K562 (cell line): ENCODE measurements around the gene C16orf74. TPM values are rescaled to one million over a fixed set of nuclear protein-coding genes. Genes with fewer than 3 reads are reported as not detected.

Source experiments
- ATAC-seq: fragments of 200-7000 bp; cut with Tn5 transposase; 3 replicates; pipeline ENCODE4 v1.9.1; 2020; ENCODE audit warnings: moderate library complexity
- BruUV-seq: library from RNA; stranded (reverse); fragments of 400-500 nt; replicated peaks from 2 replicates; lab custom pipeline; 2021; lab: Mats Ljungman, UMichigan
- CTCF ChIA-PET: fragments of 300-600 bp; formaldehyde crosslinking; extraction: SDS; loops from one replicate; lab custom pipeline; 2021; ENCODE audit warnings: low intra/inter-chr PET ratio; lab: Yijun Ruan, JAX
- POLR2A ChIA-PET: fragments of 300-600, 350-650 bp; sonication (Branson Sonifier 250); formaldehyde crosslinking; extraction: SDS; loops from one replicate; lab custom pipeline; 2021; ENCODE audit warnings: antibody characterized with exemption, inconsistent platforms; lab: Yijun Ruan, JAX
- DNase-seq, 4 experiments: peaks; one replicate each; pipeline versions ENCODE4 v3.0.0 to v3.0.0-alpha.2; 2011 to 2018; ENCODE audit warnings: low spot score in 3 of 4, mixed read lengths in 3 of 4; ENCODE audit errors: extremely low read depth in 1 of 4
- FAIRE-seq: peaks from 2 replicates; lab custom pipeline; 2011; peaks lifted over from hg19 to GRCh38; lab: Jason Lieb, UNC
- H2AFZ ChIP-seq: 2 replicates; pipeline ENCODE4 v1.6.0; 2011; ENCODE audit warnings: low read depth, low read length, control low read depth, inconsistent platforms
- H3K27ac ChIP-seq: fragments of 200-600 bp; 3 replicates; pipeline ENCODE4 v1.8.0; 2011; ENCODE audit warnings: low read depth, mild to moderate bottlenecking, control low read depth, inconsistent platforms, low read length, moderate library complexity, mixed read lengths; ENCODE audit errors: extremely low read depth
- H3K27me3 ChIP-seq, 2 experiments: fragments of 300-600 bp in 1 of 2; 2 replicates in 1 of 2; 3 replicates in 1 of 2; pipeline versions ENCODE4 v1.6.0 to v1.8.0; 2011; ENCODE audit warnings: inconsistent platforms in 2 of 2, low read length in 2 of 2, mild to moderate bottlenecking in 1 of 2, mixed read lengths in 1 of 2, moderate library complexity in 1 of 2; ENCODE audit not compliant: control insufficient read depth in 2 of 2, insufficient read depth in 2 of 2
- H3K36me3 ChIP-seq: fragments of 300-600 bp; 3 replicates; pipeline ENCODE4 v1.8.0; 2011; ENCODE audit warnings: mild to moderate bottlenecking, low read length, inconsistent platforms; ENCODE audit not compliant: control insufficient read depth, insufficient read depth
- H3K4me1 ChIP-seq, 2 experiments: fragments of 200-600 bp in 1 of 2; replicated peaks in 1 of 2; 2 replicates in 1 of 2; 3 replicates in 1 of 2; pipeline versions ENCODE4 v1.5.1 to v1.8.0; 2011; ENCODE audit warnings: inconsistent platforms in 2 of 2, low read length in 2 of 2, mild to moderate bottlenecking in 1 of 2, mixed read lengths in 1 of 2, moderate library complexity in 1 of 2; ENCODE audit not compliant: control insufficient read depth in 2 of 2, insufficient read depth in 2 of 2
- H3K4me2 ChIP-seq: 2 replicates; pipeline ENCODE4 v1.6.1; 2011; ENCODE audit warnings: low read length, control low read depth, inconsistent platforms, mixed read lengths; ENCODE audit not compliant: insufficient read depth
- H3K4me3 ChIP-seq: fragments of 200-600 bp; sonication (generic), shearing (Covaris generic); 2 replicates; pipeline ENCODE4 v1.5.1; 2016; ENCODE audit warnings: control low read depth, inconsistent platforms
- H3K79me2 ChIP-seq: fragments of 200-600 bp; 3 replicates; pipeline ENCODE4 v1.8.0; 2011; ENCODE audit warnings: low read length, inconsistent platforms; ENCODE audit not compliant: control insufficient read depth, insufficient read depth
- H3K9ac ChIP-seq, 2 experiments: 2 replicates each; pipeline versions ENCODE4 v1.6.0 to v1.6.1; 2011; ENCODE audit warnings: low read depth in 2 of 2, low read length in 2 of 2, control low read depth in 1 of 2, inconsistent platforms in 1 of 2, mild to moderate bottlenecking in 1 of 2, mixed read lengths in 1 of 2; ENCODE audit not compliant: insufficient read depth in 1 of 2
- H3K9me1 ChIP-seq: one replicate; pipeline ENCODE4 v1.6.0; 2011; ENCODE audit warnings: inconsistent platforms, mild to moderate bottlenecking, low read length, moderate library complexity; ENCODE audit not compliant: control insufficient read depth, insufficient read depth
- H3K9me3 ChIP-seq: replicated peaks from 2 replicates; pipeline ENCODE4 v1.5.1; 2011; ENCODE audit warnings: low read depth, low read length, inconsistent platforms; ENCODE audit not compliant: control insufficient read depth, insufficient read depth
- H4K20me1 ChIP-seq: replicated peaks from 2 replicates; pipeline ENCODE4 v1.6.1; 2011; ENCODE audit warnings: low read length, inconsistent platforms, mixed read lengths; ENCODE audit not compliant: control insufficient read depth, insufficient read depth
- CREB1 ChIP-seq, 2 experiments: sonication (generic) in 1 of 2; formaldehyde crosslinking in 1 of 2; IDR thresholded peaks; 2 replicates each; pipeline versions ENCODE4 v1.6.1 to v1.8.0; 2012 to 2022; ENCODE audit warnings: inconsistent platforms in 1 of 2, mild to moderate bottlenecking in 1 of 2, missing genetic modification reagents in 1 of 2, moderate library complexity in 1 of 2
- NR2C2 ChIP-seq, 2 experiments: fragments of 200-800 bp in 1 of 2; sonication (Bioruptor generic) in 1 of 2; sonication (generic) in 1 of 2; formaldehyde crosslinking in 1 of 2; IDR thresholded peaks; 2 replicates each; pipeline versions ENCODE4 v1.6.1 to v1.8.0; 2016 to 2022; ENCODE audit warnings: mild to moderate bottlenecking in 1 of 2, missing compliant biosample characterization in 1 of 2, missing genetic modification characterization in 1 of 2, missing genetic modification reagents in 1 of 2
- PML ChIP-seq: IDR thresholded peaks from 2 replicates; pipeline ENCODE4 v1.6.1; 2012; ENCODE audit warnings: low read length, inconsistent platforms
- SMC3 ChIP-seq: conservative IDR thresholded peaks from 2 replicates; pipeline ENCODE4 v1.6.1; 2011; ENCODE audit warnings: low read depth, low read length, improper control_type of control experiment; ENCODE audit not compliant: insufficient read depth
- SREBF1 ChIP-seq: fragments of 150-350 bp; IDR thresholded peaks from 2 replicates; pipeline ENCODE4 v1.6.1; 2014; ENCODE audit warnings: antibody characterized with exemption, low read depth, low read length, borderline replicate concordance
- STAG1 ChIP-seq: sonication (generic); formaldehyde crosslinking; IDR thresholded peaks from 2 replicates; pipeline ENCODE4 v1.5.0; 2020; ENCODE audit warnings: missing genetic modification reagents, borderline replicate concordance
- ZNF263 ChIP-seq: sonication (generic); formaldehyde crosslinking; IDR thresholded peaks from 2 replicates; pipeline ENCODE4 v1.8.0; 2022; ENCODE audit warnings: mild to moderate bottlenecking, missing genetic modification reagents, borderline replicate concordance
- WGBS: fragments of 100-300 bp; shearing (Covaris generic); methylation state at CpG from one replicate; pipeline ENCODE4 v1.1.6; 2016; ENCODE audit warnings: low coverage, mixed read lengths; ENCODE audit not compliant: insufficient coverage; ENCODE audit errors: missing lambda C conversion rate; 5-methylcytosine and 5-hydroxymethylcytosine counted together
- in situ Hi-C: fragments of 300-500 bp; cut with MboI; formaldehyde crosslinking; loops from 4 replicates; pipeline ENCODE4 v1.15.0; 2018; ENCODE audit warnings: inconsistent platforms, mixed read lengths
- intact Hi-C: fragments of 100-400 bp; cut with micrococcal nuclease; formaldehyde crosslinking; loops from 2 replicates; pipeline ENCODE4 v1.14.2; 2022
- polyA plus RNA-seq, 8 experiments: library from polyadenylated mRNA; depleted of rRNA in 4 of 8; stranded (reverse) in 5 of 8; unstranded in 3 of 8; fragments of >200 nt; fragmentation: Nextera tagmentation in 2 of 8; fragmentation: Illumina TruSeq in 1 of 8; extraction: Ambion mirVana in 2 of 8; extraction: Trizol in 1 of 8; gene quantifications; 2 replicates each; pipeline versions ENCODE4 v1.2.1 to v1.2.3, GENCODE V29; 2011 to 2014; ENCODE audit warnings: inconsistent platforms in 1 of 8, missing spikeins in 1 of 8
- total RNA-seq, 7 experiments: library from RNA; depleted of rRNA in 6 of 7; stranded (reverse); fragments of >200 nt in 6 of 7; fragmentation: Illumina TruSeq in 2 of 7; extraction: Trizol in 2 of 7; gene quantifications; 2 replicates each; pipeline versions ENCODE4 v1.2.1 to v1.2.3, GENCODE V29; 2011 to 2021; ENCODE audit warnings: low replicate concordance in 1 of 7
- TF ChIP-seq, protein P1 (sequence below): fragments of 250-450 bp; sonication (Bioruptor Pico); IDR thresholded peaks from 2 replicates; pipeline ENCODE4 v1.8.0; 2022; ENCODE audit warnings: moderate library complexity, mild to moderate bottlenecking, inconsistent platforms
- TF ChIP-seq, protein P2 (sequence below): IDR thresholded peaks from 2 replicates; pipeline ENCODE4 v1.6.1; 2016; ENCODE audit warnings: missing genetic modification characterization, missing compliant biosample characterization
- TF ChIP-seq, protein P3 (sequence below): fragments of 450-650 bp; IDR thresholded peaks from 2 replicates; pipeline ENCODE4 v1.7.1; 2018; ENCODE audit warnings: mild to moderate bottlenecking, low read depth; ENCODE audit not compliant: partially characterized antibody
- TF ChIP-seq, protein P4 (sequence below): fragments of 250-450 bp; sonication (Bioruptor Pico); IDR thresholded peaks from 2 replicates; pipeline ENCODE4 v1.8.0; 2022; ENCODE audit warnings: moderate library complexity, mild to moderate bottlenecking, inconsistent platforms

C16orf74 gene
- total and polyA plus RNA-seq, 9 of the 15 experiments (the other 6 are each of a cell fraction or from before 2014, with no cell fraction given) = not detected

DNA sequence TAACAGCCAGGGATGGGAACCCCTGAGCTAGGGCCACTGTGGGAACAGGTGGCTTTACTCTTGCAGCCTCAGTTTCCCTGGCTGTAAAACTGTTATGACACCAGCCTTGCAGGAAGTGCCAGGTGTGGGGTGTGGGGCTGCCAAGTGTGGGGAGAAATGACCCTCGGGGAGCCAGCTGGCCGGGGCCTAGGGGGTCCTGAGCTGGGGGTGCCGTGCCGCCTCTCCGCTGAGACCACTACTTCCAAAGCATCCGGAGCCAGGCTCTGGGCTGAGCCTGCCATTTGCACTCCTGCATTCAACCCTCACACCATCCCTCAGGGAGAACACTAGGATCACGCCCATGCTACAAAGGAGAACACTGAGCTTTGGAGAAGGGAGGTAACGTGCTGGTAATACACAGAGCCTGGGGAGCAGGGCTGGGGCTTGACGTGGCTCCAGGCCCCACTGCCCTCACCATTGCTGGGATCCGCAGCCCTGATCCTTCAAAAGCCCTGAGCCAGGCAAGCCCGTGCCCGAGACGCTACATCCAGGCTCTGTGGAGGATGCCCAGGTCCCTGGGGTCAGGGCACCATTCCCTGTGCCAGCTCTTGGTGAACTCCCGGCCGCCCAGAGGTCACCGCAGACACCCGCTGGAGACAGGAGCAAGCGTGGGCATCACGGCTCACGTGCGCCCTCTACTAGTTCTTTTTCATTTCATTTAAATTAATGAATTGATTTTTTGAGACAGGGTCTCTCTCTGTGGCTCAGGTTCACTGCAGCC, 33.3 kb downstream of the C16orf74 start (continued):
- TF ChIP-seq, protein P1, sequence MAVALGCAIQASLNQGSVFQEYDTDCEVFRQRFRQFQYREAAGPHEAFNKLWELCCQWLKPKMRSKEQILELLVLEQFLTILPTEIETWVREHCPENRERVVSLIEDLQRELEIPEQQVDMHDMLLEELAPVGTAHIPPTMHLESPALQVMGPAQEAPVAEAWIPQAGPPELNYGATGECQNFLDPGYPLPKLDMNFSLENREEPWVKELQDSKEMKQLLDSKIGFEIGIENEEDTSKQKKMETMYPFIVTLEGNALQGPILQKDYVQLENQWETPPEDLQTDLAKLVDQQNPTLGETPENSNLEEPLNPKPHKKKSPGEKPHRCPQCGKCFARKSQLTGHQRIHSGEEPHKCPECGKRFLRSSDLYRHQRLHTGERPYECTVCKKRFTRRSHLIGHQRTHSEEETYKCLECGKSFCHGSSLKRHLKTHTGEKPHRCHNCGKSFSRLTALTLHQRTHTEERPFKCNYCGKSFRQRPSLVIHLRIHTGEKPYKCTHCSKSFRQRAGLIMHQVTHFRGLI (CRISPR knock-in tag) = no peak
- TF ChIP-seq CREB1 (IDR thresholded peaks at IDR 0.05) (no peak), CREB1 (CRISPR knock-in tag; IDR thresholded peaks at IDR 0.05) (peak; percentile 34; the same call in 1 of the 2 replicates), NR2C2 (CRISPR knock-in tag; IDR thresholded peaks at IDR 0.05) (no peak), NR2C2 (tag; IDR thresholded peaks at IDR 0.05) (peak; percentile 40; the same call in 1 of the 2 replicates), SMC3 (peak; percentile 67), STAG1 (CRISPR knock-in tag) (peak; percentile 67; the same call in 1 of the 2 replicates)
- TF ChIP-seq, all 486 proteins: peak for 16

DNA sequence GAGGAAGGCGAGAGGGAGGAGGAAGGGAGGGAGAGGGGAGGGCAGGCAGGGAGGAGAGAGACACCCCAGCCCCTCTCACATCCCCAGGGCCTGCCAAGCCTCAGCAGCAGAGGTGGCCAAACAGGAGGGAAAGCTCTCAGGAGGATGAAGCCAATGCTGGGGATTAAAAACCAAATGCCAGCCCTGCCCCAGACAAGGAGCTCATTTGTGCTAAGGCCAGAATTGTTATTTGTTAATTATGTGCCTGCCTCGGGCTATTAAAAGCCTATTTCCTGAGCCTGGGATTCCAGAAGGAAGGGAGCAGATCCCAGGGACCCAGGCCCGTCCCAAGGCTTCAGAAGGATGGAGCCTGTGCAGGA, 34.2 kb downstream of the C16orf74 start:
- Histone ChIP-seq H3K9me1 (no peaks in the 10 kb centered on the region), H3K36me3 (no peaks in the 10 kb centered on the region), H3K27ac (no peak overlapping the region), H3K9ac (peak overlapping the region in 1 of 2 experiments; percentile 2; a peak in 1 of 4 replicates), H3K4me2 (no peak overlapping the region), H3K9me3 (peaks cover 5% of the 10 kb centered on the region), H3K27me3 (peaks cover 14 to 54% of the 10 kb centered on the region in 2 experiments; a peak in 4 of 5 replicates), H2AFZ (no peak overlapping the region; the same call in 1 of the 2 replicates), H3K4me1 (peaks cover 3 to 33% of the 10 kb centered on the region in 2 experiments; a peak in 4 of 5 replicates), H3K4me3 (no peak overlapping the region), H3K79me2 (no peaks in the 10 kb centered on the region), H4K20me1 (peaks cover 14% of the 10 kb centered on the region; the same call in 1 of the 2 replicates)
- 27% methylated on average over 3 of the region's 3 CpGs for WGBS
- BruUV-seq = no TSS peak
- FAIRE-seq (no peak), DNase-seq (no peak), ATAC-seq (no peak)
- ChIA-PET CTCF (interaction anchor here (2.2 to 4.5 kb wide), 2 partner anchors 41 to 57 kb away, joined by 10 to 35 read pairs; no protein-coding TSS in a partner anchor), POLR2A (interaction anchor here (0.7 to 1.1 kb wide), 2 partner anchors 17 to 77 kb away, joined by 3 to 4 read pairs; no protein-coding TSS in a partner anchor)
- intact Hi-C loops (loop anchor here (5.0 to 10.0 kb wide), 2 partner anchors 142 to 294 kb away; no protein-coding TSS in a partner anchor), in situ Hi-C loops (loop anchor here (10.0 kb wide), 1 partner anchor 292 kb away; no protein-coding TSS in a partner anchor)
- TF ChIP-seq SREBF1 = no peak
- TF ChIP-seq, protein P2, sequence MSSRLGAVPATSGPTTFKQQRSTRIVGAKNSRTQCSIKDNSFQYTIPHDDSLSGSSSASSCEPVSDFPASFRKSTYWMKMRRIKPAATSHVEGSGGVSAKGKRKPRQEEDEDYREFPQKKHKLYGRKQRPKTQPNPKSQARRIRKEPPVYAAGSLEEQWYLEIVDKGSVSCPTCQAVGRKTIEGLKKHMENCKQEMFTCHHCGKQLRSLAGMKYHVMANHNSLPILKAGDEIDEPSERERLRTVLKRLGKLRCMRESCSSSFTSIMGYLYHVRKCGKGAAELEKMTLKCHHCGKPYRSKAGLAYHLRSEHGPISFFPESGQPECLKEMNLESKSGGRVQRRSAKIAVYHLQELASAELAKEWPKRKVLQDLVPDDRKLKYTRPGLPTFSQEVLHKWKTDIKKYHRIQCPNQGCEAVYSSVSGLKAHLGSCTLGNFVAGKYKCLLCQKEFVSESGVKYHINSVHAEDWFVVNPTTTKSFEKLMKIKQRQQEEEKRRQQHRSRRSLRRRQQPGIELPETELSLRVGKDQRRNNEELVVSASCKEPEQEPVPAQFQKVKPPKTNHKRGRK = peak; percentile 45; the same call in 1 of the 2 replicates
- TF ChIP-seq, protein P3, sequence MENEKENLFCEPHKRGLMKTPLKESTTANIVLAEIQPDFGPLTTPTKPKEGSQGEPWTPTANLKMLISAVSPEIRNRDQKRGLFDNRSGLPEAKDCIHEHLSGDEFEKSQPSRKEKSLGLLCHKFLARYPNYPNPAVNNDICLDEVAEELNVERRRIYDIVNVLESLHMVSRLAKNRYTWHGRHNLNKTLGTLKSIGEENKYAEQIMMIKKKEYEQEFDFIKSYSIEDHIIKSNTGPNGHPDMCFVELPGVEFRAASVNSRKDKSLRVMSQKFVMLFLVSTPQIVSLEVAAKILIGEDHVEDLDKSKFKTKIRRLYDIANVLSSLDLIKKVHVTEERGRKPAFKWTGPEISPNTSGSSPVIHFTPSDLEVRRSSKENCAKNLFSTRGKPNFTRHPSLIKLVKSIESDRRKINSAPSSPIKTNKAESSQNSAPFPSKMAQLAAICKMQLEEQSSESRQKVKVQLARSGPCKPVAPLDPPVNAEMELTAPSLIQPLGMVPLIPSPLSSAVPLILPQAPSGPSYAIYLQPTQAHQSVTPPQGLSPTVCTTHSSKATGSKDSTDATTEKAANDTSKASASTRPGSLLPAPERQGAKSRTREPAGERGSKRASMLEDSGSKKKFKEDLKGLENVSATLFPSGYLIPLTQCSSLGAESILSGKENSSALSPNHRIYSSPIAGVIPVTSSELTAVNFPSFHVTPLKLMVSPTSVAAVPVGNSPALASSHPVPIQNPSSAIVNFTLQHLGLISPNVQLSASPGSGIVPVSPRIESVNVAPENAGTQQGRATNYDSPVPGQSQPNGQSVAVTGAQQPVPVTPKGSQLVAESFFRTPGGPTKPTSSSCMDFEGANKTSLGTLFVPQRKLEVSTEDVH = no peak
- TF ChIP-seq, protein P4, sequence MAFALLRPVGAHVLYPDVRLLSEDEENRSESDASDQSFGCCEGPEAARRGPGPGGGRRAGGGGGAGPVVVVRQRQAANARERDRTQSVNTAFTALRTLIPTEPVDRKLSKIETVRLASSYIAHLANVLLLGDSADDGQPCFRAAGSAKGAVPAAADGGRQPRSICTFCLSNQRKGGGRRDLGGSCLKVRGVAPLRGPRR (CRISPR knock-in tag) = no peak
- TF ChIP-seq ZNF263 (CRISPR knock-in tag) = peak; percentile 72; the same call in 1 of the 2 replicates
- TF ChIP-seq PML = no peak
